SK-N-MC (cell line): ENCODE results near the gene ZC3H4.
A peak's percentile ranks its signal among the peaks of the same experiment; 100 is the strongest.
"Not testable (repeated sequence)": the region's sequence is repeated elsewhere in the genome, so short reads cannot be mapped to it uniquely, and the experiment has no call there.

ENCODE experiments used
- DNase-seq: peaks from one replicate; pipeline ENCODE4 v3.0.0-alpha.2; 2011; ENCODE audit warnings: low read depth, low spot score
- H3K27ac ChIP-seq: fragments of 200-600 bp; sonication (generic); 2 replicates; pipeline ENCODE4 v1.5.1; 2016; ENCODE audit warnings: mixed run types
- H3K36me3 ChIP-seq: fragments of 200-600 bp; sonication (generic); 2 replicates; pipeline ENCODE4 v1.6.1; 2017; ENCODE audit warnings: antibody characterized with exemption, low read length, mixed read lengths; ENCODE audit not compliant: insufficient read depth
- H3K4me3 ChIP-seq: fragments of 200-600 bp; sonication (generic); 2 replicates; pipeline ENCODE4 v1.5.1; 2016
- H3K9ac ChIP-seq: fragments of 200-600 bp; sonication (generic); 2 replicates; pipeline ENCODE4 v1.8.0; 2017; ENCODE audit warnings: mixed run types, mixed read lengths; ENCODE audit not compliant: insufficient read length
- H3K9me3 ChIP-seq: fragments of 200-600 bp; sonication (generic); 2 replicates; pipeline ENCODE4 v1.6.1; 2017; ENCODE audit warnings: low read depth, mild to moderate bottlenecking, antibody characterized with exemption, low read length, moderate library complexity, mixed read lengths
- EZH2 ChIP-seq: fragments of 200-600 bp; sonication (generic); IDR thresholded peaks from one replicate; pipeline ENCODE4 v1.6.1; 2017; ENCODE audit warnings: antibody characterized with exemption
- FOXP2 ChIP-seq: optimal IDR thresholded peaks from 2 replicates; pipeline ENCODE3; 2011; ENCODE audit warnings: mild to moderate bottlenecking, moderate library complexity; ENCODE audit not compliant: insufficient read depth; ENCODE audit errors: extremely low read length, control extremely low read depth
- POLR2AphosphoS5 ChIP-seq: IDR thresholded peaks from 2 replicates; pipeline ENCODE4 v1.6.1; 2012; ENCODE audit warnings: mild to moderate bottlenecking, low read depth, low read length, borderline replicate concordance

Gene ZC3H4

GRCh38 chr19:47105874-47106273 is 7.7 kb downstream of the ZC3H4 start:
- TF ChIP-seq EZH2 (no peak), FOXP2 (no peak), POLR2AphosphoS5 (no peak)
- no peaks in the 10 kb centered on the region for H3K9me3 ChIP-seq
- H3K27ac ChIP-seq = 0 out of 2 replicates have a peak overlapping the region, but pooled peaks have one; percentile 8
- DNase-seq = no peak
- no peak overlapping the region for H3K9ac ChIP-seq
- peaks cover 18% of the 10 kb centered on the region for H3K36me3 ChIP-seq
- no peak overlapping the region for H3K4me3 ChIP-seq

GRCh38 chr19:47104680-47105079 is 8.9 kb downstream of the ZC3H4 start:
- no peak for TF ChIP-seq POLR2AphosphoS5
- no peak for TF ChIP-seq FOXP2
- no peak for TF ChIP-seq EZH2
- no peak overlapping the region for H3K27ac ChIP-seq

GRCh38 chr19:47102346-47103060 is 11.1 kb downstream of the ZC3H4 start:
- Histone ChIP-seq H3K27ac (no peak overlapping the region; the same call in 1 of the 2 replicates), H3K4me3 (no peak overlapping the region), H3K36me3 (no peaks in the 10 kb centered on the region; the same call in 1 of the 2 replicates), H3K9ac (no peak overlapping the region), H3K9me3 (no peaks in the 10 kb centered on the region)
- TF ChIP-seq FOXP2 = no peak
- no peak for TF ChIP-seq POLR2AphosphoS5
- TF ChIP-seq EZH2 = no peak
- DNase-seq = no peak

More at GRCh38 chr19:47104680-47105079, 8.9 kb downstream of the ZC3H4 start:
- Histone ChIP-seq H3K9ac (no peak overlapping the region), H3K36me3 (peaks cover 8% of the 10 kb centered on the region), H3K4me3 (no peak overlapping the region), H3K9me3 (no peaks in the 10 kb centered on the region)
- no peak for DNase-seq

GRCh38 chr19:47101116-47101515 is 12.5 kb downstream of the ZC3H4 start:
- H3K4me3 ChIP-seq, DNase-seq, H3K9me3 ChIP-seq, H3K9ac ChIP-seq, H3K36me3 ChIP-seq, H3K27ac ChIP-seq: not testable (repeated sequence)

GRCh38 chr19:47100290-47100689 is 13.3 kb downstream of the ZC3H4 start:
- no peak overlapping the region for H3K9ac ChIP-seq
- peaks cover 3% of the 10 kb centered on the region; the same call in 1 of the 2 replicates for H3K36me3 ChIP-seq
- H3K27ac ChIP-seq = no peak overlapping the region

GRCh38 chr19:47099576-47100050 is 14.0 kb downstream of the ZC3H4 start:
- Histone ChIP-seq H3K36me3 (peaks cover 4% of the 10 kb centered on the region; the same call in 1 of the 2 replicates), H3K9ac (no peak overlapping the region), H3K4me3 (no peak overlapping the region), H3K9me3 (no peaks in the 10 kb centered on the region), H3K27ac (no peak overlapping the region)
- TF ChIP-seq FOXP2 (no peak), EZH2 (no peak), POLR2AphosphoS5 (no peak)
- no peak for DNase-seq

More at GRCh38 chr19:47100290-47100689, 13.3 kb downstream of the ZC3H4 start:
- Histone ChIP-seq H3K4me3 (no peak overlapping the region), H3K9me3 (no peaks in the 10 kb centered on the region)
- TF ChIP-seq FOXP2 (no peak), POLR2AphosphoS5 (no peak), EZH2 (no peak)
- DNase-seq = no peak

- Histone ChIP-seq H3K4me3 (no peak overlapping the region), H3K36me3 (peaks cover 14% of the 10 kb centered on the region; the same call in 1 of the 2 replicates), H3K9me3 (no peaks in the 10 kb centered on the region), H3K9ac (no peak overlapping the region), H3K27ac (no peak overlapping the region)
- no peak for TF ChIP-seq FOXP2
- TF ChIP-seq EZH2 = no peak
- TF ChIP-seq POLR2AphosphoS5 = no peak
- no peak for DNase-seq
Measured at GRCh38 chr19:47098608-47099007, 15.0 kb downstream of the ZC3H4 start.

GRCh38 chr19:47097396-47098201 is 16.0 kb downstream of the ZC3H4 start:
- no peak overlapping the region for H3K4me3 ChIP-seq

More at GRCh38 chr19:47097396-47098201, 16.0 kb downstream of the ZC3H4 start:
- Histone ChIP-seq H3K9me3 (no peaks in the 10 kb centered on the region), H3K9ac (no peak overlapping the region), H3K36me3 (peaks cover 23% of the 10 kb centered on the region; the same call in 1 of the 2 replicates), H3K27ac (peak overlapping the region; percentile 38)
- TF ChIP-seq EZH2 (no peak), POLR2AphosphoS5 (no peak), FOXP2 (no peak)
- DNase-seq = no peak
